Jurkat, Clone E6-1 (cell line): ENCODE results near the gene GRK5.
"Not testable (repeated sequence)": the region's sequence is repeated elsewhere in the genome, so short reads cannot be mapped to it uniquely, and the experiment has no call there.

Experiments used
- DNase-seq: peaks from one replicate; pipeline ENCODE4 v3.0.0-alpha.2; 2011; ENCODE audit warnings: low read depth, low spot score
- H3K4me3 ChIP-seq: 2 replicates; pipeline ENCODE4 v1.5.1; 2011; ENCODE audit warnings: mild to moderate bottlenecking, low read length, control low read depth, moderate library complexity

GRK5 gene

GRCh38 chr10:119449760-119450461 is 242.5 kb downstream of the GRK5 start:
- no peak overlapping the region for H3K4me3 ChIP-seq
- no peak for DNase-seq

- DNase-seq: no peak
These were observed 243.4 kb downstream of the GRK5 start for GRCh38 chr10:119450606-119451299.

GRCh38 chr10:119451300-119451896 is 244.0 kb downstream of the GRK5 start:
- DNase-seq: no peak
- H3K4me3 ChIP-seq: no peak overlapping the region

More at GRCh38 chr10:119450606-119451299, 243.4 kb downstream of the GRK5 start:
- no peak overlapping the region for H3K4me3 ChIP-seq

GRCh38 chr10:119452396-119452795 is 245.0 kb downstream of the GRK5 start:
- no peak overlapping the region for H3K4me3 ChIP-seq
- no peak for DNase-seq

- H3K4me3 ChIP-seq: no peak overlapping the region
- no peak for DNase-seq
These were observed 245.9 kb downstream of the GRK5 start for GRCh38 chr10:119453313-119453712.

GRCh38 chr10:119454316-119454715 is 246.9 kb downstream of the GRK5 start:
- no peak for DNase-seq
- H3K4me3 ChIP-seq: no peak overlapping the region

- DNase-seq: no peak
- no peak overlapping the region for H3K4me3 ChIP-seq
These were observed 247.6 kb downstream of the GRK5 start for GRCh38 chr10:119454990-119455389.

- no peak for DNase-seq
- H3K4me3 ChIP-seq: no peak overlapping the region
These were observed 248.5 kb downstream of the GRK5 start for GRCh38 chr10:119455609-119456434.

GRCh38 chr10:119456435-119456810 is 249.1 kb downstream of the GRK5 start:
- no peak for DNase-seq

GRCh38 chr10:119457966-119458766 is 250.8 kb downstream of the GRK5 start:
- H3K4me3 ChIP-seq: no peak overlapping the region
- no peak for DNase-seq

More at GRCh38 chr10:119456435-119456810, 249.1 kb downstream of the GRK5 start:
- no peak overlapping the region for H3K4me3 ChIP-seq

GRCh38 chr10:119459681-119460340 is 252.4 kb downstream of the GRK5 start:
- H3K4me3 ChIP-seq: no peak overlapping the region
- no peak for DNase-seq

GRCh38 chr10:119460369-119461195 is 253.2 kb downstream of the GRK5 start:
- DNase-seq: no peak
- no peak overlapping the region for H3K4me3 ChIP-seq

- DNase-seq: no peak
- no peak overlapping the region for H3K4me3 ChIP-seq
These were observed 254.0 kb downstream of the GRK5 start for GRCh38 chr10:119461380-119461779.

GRCh38 chr10:119461923-119462322 is 254.6 kb downstream of the GRK5 start:
- no peak for DNase-seq
- H3K4me3 ChIP-seq: no peak overlapping the region

GRCh38 chr10:119462773-119463172 is 255.4 kb downstream of the GRK5 start:
- no peak for DNase-seq
- H3K4me3 ChIP-seq: no peak overlapping the region

GRCh38 chr10:119463195-119463594 is 255.8 kb downstream of the GRK5 start:
- not testable (repeated sequence) for DNase-seq, H3K4me3 ChIP-seq

- no peak for DNase-seq
- H3K4me3 ChIP-seq: no peak overlapping the region
These were observed 257.7 kb downstream of the GRK5 start for GRCh38 chr10:119465085-119465484.
